Trophoblast cell (in vitro differentiated cells and primary cell): ENCODE measurements around the gene CCDC192.

ENCODE experiments used
- DNase-seq, 2 donors: peaks; one replicate each; pipeline ENCODE4 v3.0.0-alpha.2; 2016
- H2AFZ ChIP-seq: 2 replicates; pipeline ENCODE4 v1.6.1; 2013; ENCODE audit warnings: low read length, moderate library complexity, mild to moderate bottlenecking; ENCODE audit not compliant: insufficient read depth, poor library complexity
- H2AK5ac ChIP-seq: 2 replicates; pipeline ENCODE4 v1.6.1; 2013; ENCODE audit warnings: mild to moderate bottlenecking, low read length
- H2BK120ac ChIP-seq: 2 replicates; pipeline ENCODE4 v1.6.1; 2013; ENCODE audit warnings: low read length, mild to moderate bottlenecking, moderate library complexity; ENCODE audit not compliant: insufficient read depth, poor library complexity
- H2BK12ac ChIP-seq: 2 replicates; pipeline ENCODE4 v1.6.1; 2013; ENCODE audit warnings: mild to moderate bottlenecking, low read length, moderate library complexity
- H2BK5ac ChIP-seq: 2 replicates; pipeline ENCODE4 v1.6.1; 2013; ENCODE audit warnings: low read length, low read depth, moderate library complexity, mild to moderate bottlenecking; ENCODE audit not compliant: poor library complexity
- H3K14ac ChIP-seq: 2 replicates; pipeline ENCODE4 v1.6.1; 2013; ENCODE audit warnings: mild to moderate bottlenecking, low read length
- H3K18ac ChIP-seq: 2 replicates; pipeline ENCODE4 v1.6.1; 2013; ENCODE audit warnings: mild to moderate bottlenecking, low read length
- H3K23ac ChIP-seq: 2 replicates; pipeline ENCODE4 v1.6.1; 2013; ENCODE audit warnings: low read length
- H3K27ac ChIP-seq: 2 replicates; pipeline ENCODE4 v1.5.1; 2013; ENCODE audit warnings: low read depth, mild to moderate bottlenecking, inconsistent platforms, low read length, moderate library complexity
- H3K27me3 ChIP-seq: 2 replicates; pipeline ENCODE4 v1.6.1; 2013; ENCODE audit warnings: inconsistent platforms, mild to moderate bottlenecking, low read length, moderate library complexity; ENCODE audit not compliant: insufficient read depth
- H3K36me3 ChIP-seq, 2 experiments: 1 replicate in 1 of 2; 2 replicates in 1 of 2; pipeline ENCODE4 v1.6.1; 2013; ENCODE audit warnings: low read length in 2 of 2, mild to moderate bottlenecking in 2 of 2, moderate library complexity in 1 of 2; ENCODE audit not compliant: insufficient read depth in 2 of 2, control insufficient read depth in 1 of 2
- H3K4ac ChIP-seq: 2 replicates; pipeline ENCODE4 v1.6.1; 2013; ENCODE audit warnings: low read depth, mild to moderate bottlenecking, low read length, moderate library complexity
- H3K4me1 ChIP-seq, 2 experiments: 1 replicate in 1 of 2; 2 replicates in 1 of 2; pipeline ENCODE4 v1.6.1; 2013; ENCODE audit warnings: low read length in 2 of 2, mild to moderate bottlenecking in 2 of 2, moderate library complexity in 1 of 2; ENCODE audit not compliant: insufficient read depth in 2 of 2, control insufficient read depth in 1 of 2
- H3K4me2 ChIP-seq: 2 replicates; pipeline ENCODE4 v1.6.1; 2013; ENCODE audit warnings: inconsistent platforms, mild to moderate bottlenecking, low read length, moderate library complexity
- H3K4me3 ChIP-seq: 2 replicates; pipeline ENCODE4 v1.5.1; 2013; ENCODE audit warnings: mild to moderate bottlenecking, low read depth, low read length, inconsistent platforms
- H3K79me1 ChIP-seq: one replicate; pipeline ENCODE4 v1.6.1; 2013; ENCODE audit warnings: low read length
- H3K79me2 ChIP-seq: 2 replicates; pipeline ENCODE4 v1.6.1; 2013; ENCODE audit warnings: low read length, mild to moderate bottlenecking; ENCODE audit not compliant: control insufficient read depth, insufficient read depth, poor library complexity
- H3K9ac ChIP-seq: 2 replicates; pipeline ENCODE4 v1.6.1; 2013; ENCODE audit warnings: mild to moderate bottlenecking, low read length
- H3K9me3 ChIP-seq: 2 replicates; pipeline ENCODE4 v1.6.1; 2013; ENCODE audit warnings: low read depth, mild to moderate bottlenecking, control low read depth, inconsistent platforms, low read length; ENCODE audit not compliant: insufficient read depth
- H4K12ac ChIP-seq: 2 replicates; pipeline ENCODE4 v1.6.1; 2013; ENCODE audit warnings: low read depth, mild to moderate bottlenecking, low read length, moderate library complexity
- H4K8ac ChIP-seq: 2 replicates; pipeline ENCODE4 v1.6.1; 2013; ENCODE audit warnings: low read depth, mild to moderate bottlenecking, low read length, moderate library complexity
- H4K91ac ChIP-seq: one replicate; pipeline ENCODE4 v1.6.1; 2013; ENCODE audit warnings: low read depth, mild to moderate bottlenecking, low read length, moderate library complexity
- WGBS: extraction: QIAGEN DNeasy Blood & Tissue Kit; methylation state at CpG from one replicate; pipeline ENCODE4 v1.1.7; 2013; ENCODE audit warnings: missing lambda C conversion rate; ENCODE audit not compliant: insufficient read length, insufficient coverage; ENCODE audit errors: extremely low coverage; 5-methylcytosine and 5-hydroxymethylcytosine counted together

The CCDC192 gene

GRCh38 chr5:127957701-127958239 lies 254.6 kb downstream of the CCDC192 start:
- no peak overlapping the region for H3K4me3 ChIP-seq
- H3K27ac ChIP-seq, result no peak overlapping the region
- no peak overlapping the region for H3K14ac ChIP-seq
- no peak overlapping the region for H3K4ac ChIP-seq
- no peak overlapping the region for H3K4me2 ChIP-seq
- no peak overlapping the region for H4K12ac ChIP-seq
- no peak overlapping the region for H2AFZ ChIP-seq
- no peaks in the 10 kb centered on the region for H3K4me1 ChIP-seq
- no peak overlapping the region for H3K9ac ChIP-seq
- H2BK12ac ChIP-seq, result no peak overlapping the region
- H3K9me3 ChIP-seq, result no peaks in the 10 kb centered on the region
- DNase-seq, result peak; percentile 53 to 92
- no peak overlapping the region for H4K8ac ChIP-seq
- H3K23ac ChIP-seq, result no peak overlapping the region
- no peak overlapping the region for H2BK5ac ChIP-seq
- H3K79me2 ChIP-seq, result no peaks in the 10 kb centered on the region
- H2BK120ac ChIP-seq, result no peak overlapping the region
- H3K18ac ChIP-seq, result no peak overlapping the region
- H3K36me3 ChIP-seq, result no peaks in the 10 kb centered on the region
- H2AK5ac ChIP-seq, result no peak overlapping the region
- H3K27me3 ChIP-seq, result no peaks in the 10 kb centered on the region
- H4K91ac ChIP-seq, result no peak overlapping the region
- no peaks in the 10 kb centered on the region for H3K79me1 ChIP-seq

- H3K4me1 ChIP-seq, result no peaks in the 10 kb centered on the region
- no peak overlapping the region for H2BK5ac ChIP-seq
- H3K27me3 ChIP-seq, result no peaks in the 10 kb centered on the region
- H3K9ac ChIP-seq, result no peak overlapping the region
- H4K8ac ChIP-seq, result no peak overlapping the region
- no peak overlapping the region for H3K4me2 ChIP-seq
- H2BK12ac ChIP-seq, result no peak overlapping the region
- WGBS, result no CpG with 5 or more reads among the region's 5 CpGs
- H3K9me3 ChIP-seq, result no peaks in the 10 kb centered on the region
- H3K4me3 ChIP-seq, result no peak overlapping the region
- no peak overlapping the region for H2BK120ac ChIP-seq
- H3K36me3 ChIP-seq, result no peaks in the 10 kb centered on the region
- no peak overlapping the region for H3K23ac ChIP-seq
- H3K79me2 ChIP-seq, result no peaks in the 10 kb centered on the region
- peak in 1 of 2 donors; percentile 23 for DNase-seq
- no peak overlapping the region for H3K14ac ChIP-seq
- H3K27ac ChIP-seq, result no peak overlapping the region
- no peak overlapping the region for H4K12ac ChIP-seq
- no peak overlapping the region for H2AFZ ChIP-seq
- H4K91ac ChIP-seq, result no peak overlapping the region
- H3K79me1 ChIP-seq, result no peaks in the 10 kb centered on the region
- H2AK5ac ChIP-seq, result no peak overlapping the region
- no peak overlapping the region for H3K4ac ChIP-seq
- H3K18ac ChIP-seq, result no peak overlapping the region
Observed at GRCh38 chr5:127958421-127959011, 255.3 kb downstream of the CCDC192 start.

GRCh38 chr5:127959152-127959764 lies 256.1 kb downstream of the CCDC192 start:
- no peak overlapping the region for H4K91ac ChIP-seq
- no peak overlapping the region for H3K4ac ChIP-seq
- H4K8ac ChIP-seq, result no peak overlapping the region
- H2BK5ac ChIP-seq, result no peak overlapping the region
- H3K9me3 ChIP-seq, result no peaks in the 10 kb centered on the region
- H3K36me3 ChIP-seq, result no peaks in the 10 kb centered on the region
- H2BK120ac ChIP-seq, result no peak overlapping the region
- no peak overlapping the region for H3K4me3 ChIP-seq
- H3K4me2 ChIP-seq, result no peak overlapping the region
- no peaks in the 10 kb centered on the region for H3K4me1 ChIP-seq
- no peak for DNase-seq
- H4K12ac ChIP-seq, result no peak overlapping the region
- H3K27ac ChIP-seq, result no peak overlapping the region
- H2AFZ ChIP-seq, result no peak overlapping the region
- H2BK12ac ChIP-seq, result no peak overlapping the region
- H3K9ac ChIP-seq, result no peak overlapping the region
- no peak overlapping the region for H2AK5ac ChIP-seq
- H3K23ac ChIP-seq, result no peak overlapping the region
- H3K14ac ChIP-seq, result no peak overlapping the region
- H3K18ac ChIP-seq, result no peak overlapping the region
- no CpG with 5 or more reads among the region's 3 CpGs for WGBS
- no peaks in the 10 kb centered on the region for H3K27me3 ChIP-seq
- no peaks in the 10 kb centered on the region for H3K79me1 ChIP-seq
- H3K79me2 ChIP-seq, result no peaks in the 10 kb centered on the region

GRCh38 chr5:127960270-127960691 lies 257.1 kb downstream of the CCDC192 start:
- H3K79me1 ChIP-seq, result no peaks in the 10 kb centered on the region
- no peak overlapping the region for H3K4ac ChIP-seq
- no peak overlapping the region for H2BK5ac ChIP-seq
- no peaks in the 10 kb centered on the region for H3K36me3 ChIP-seq
- H2BK120ac ChIP-seq, result no peak overlapping the region
- H3K27ac ChIP-seq, result no peak overlapping the region
- H3K23ac ChIP-seq, result no peak overlapping the region
- no CpG with 5 or more reads among the region's 1 CpG for WGBS
- no peak overlapping the region for H3K9ac ChIP-seq
- no peak overlapping the region for H3K14ac ChIP-seq
- no peak for DNase-seq
- no peak overlapping the region for H4K8ac ChIP-seq
- H3K4me1 ChIP-seq, result no peaks in the 10 kb centered on the region
- no peak overlapping the region for H4K91ac ChIP-seq
- H3K9me3 ChIP-seq, result no peaks in the 10 kb centered on the region
- H2BK12ac ChIP-seq, result no peak overlapping the region
- no peak overlapping the region for H3K4me3 ChIP-seq
- no peaks in the 10 kb centered on the region for H3K79me2 ChIP-seq
- H2AFZ ChIP-seq, result no peak overlapping the region
- H4K12ac ChIP-seq, result no peak overlapping the region
- H3K4me2 ChIP-seq, result no peak overlapping the region
- no peaks in the 10 kb centered on the region for H3K27me3 ChIP-seq
- no peak overlapping the region for H3K18ac ChIP-seq
- no peak overlapping the region for H2AK5ac ChIP-seq
